ENCODE measurements around the gene FRYL. TPM values are rescaled to one million over a fixed set of nuclear protein-coding genes. Genes with fewer than 3 reads are reported as not detected.

FRYL gene
- total RNA-seq, 1 donor, result 44.0 TPM

DNA sequence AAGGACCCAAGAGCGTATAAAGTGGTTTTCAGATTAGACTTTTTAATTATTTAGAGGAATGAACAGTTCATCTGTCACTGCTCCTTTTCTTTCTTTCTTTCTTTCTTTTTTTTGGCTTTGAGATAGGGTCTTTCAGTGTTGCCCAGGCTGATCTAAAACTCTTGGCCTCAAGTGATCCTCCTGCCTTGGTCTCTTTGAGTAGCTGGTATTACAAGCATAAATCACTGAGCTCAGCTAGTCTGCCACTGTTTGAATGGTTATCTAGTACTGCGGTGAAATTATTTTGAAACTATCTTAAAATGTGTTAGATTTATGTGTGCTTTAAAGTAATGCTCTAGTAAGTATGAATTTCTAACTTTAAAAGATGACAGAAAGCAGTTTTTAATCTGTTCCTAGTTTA, 6.5 kb upstream of the FRYL start:
- no peak for DNase-seq (ENCODE audit: low read depth)
- no peak overlapping the region for H3K4me3 ChIP-seq (ENCODE audit: low read depth, low read length)
- TF ChIP-seq, protein P1, sequence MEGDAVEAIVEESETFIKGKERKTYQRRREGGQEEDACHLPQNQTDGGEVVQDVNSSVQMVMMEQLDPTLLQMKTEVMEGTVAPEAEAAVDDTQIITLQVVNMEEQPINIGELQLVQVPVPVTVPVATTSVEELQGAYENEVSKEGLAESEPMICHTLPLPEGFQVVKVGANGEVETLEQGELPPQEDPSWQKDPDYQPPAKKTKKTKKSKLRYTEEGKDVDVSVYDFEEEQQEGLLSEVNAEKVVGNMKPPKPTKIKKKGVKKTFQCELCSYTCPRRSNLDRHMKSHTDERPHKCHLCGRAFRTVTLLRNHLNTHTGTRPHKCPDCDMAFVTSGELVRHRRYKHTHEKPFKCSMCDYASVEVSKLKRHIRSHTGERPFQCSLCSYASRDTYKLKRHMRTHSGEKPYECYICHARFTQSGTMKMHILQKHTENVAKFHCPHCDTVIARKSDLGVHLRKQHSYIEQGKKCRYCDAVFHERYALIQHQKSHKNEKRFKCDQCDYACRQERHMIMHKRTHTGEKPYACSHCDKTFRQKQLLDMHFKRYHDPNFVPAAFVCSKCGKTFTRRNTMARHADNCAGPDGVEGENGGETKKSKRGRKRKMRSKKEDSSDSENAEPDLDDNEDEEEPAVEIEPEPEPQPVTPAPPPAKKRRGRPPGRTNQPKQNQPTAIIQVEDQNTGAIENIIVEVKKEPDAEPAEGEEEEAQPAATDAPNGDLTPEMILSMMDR (IDR thresholded peaks at IDR 0.05; ENCODE audit: insufficient read depth, low read depth, low read length), result no peak

DNA sequence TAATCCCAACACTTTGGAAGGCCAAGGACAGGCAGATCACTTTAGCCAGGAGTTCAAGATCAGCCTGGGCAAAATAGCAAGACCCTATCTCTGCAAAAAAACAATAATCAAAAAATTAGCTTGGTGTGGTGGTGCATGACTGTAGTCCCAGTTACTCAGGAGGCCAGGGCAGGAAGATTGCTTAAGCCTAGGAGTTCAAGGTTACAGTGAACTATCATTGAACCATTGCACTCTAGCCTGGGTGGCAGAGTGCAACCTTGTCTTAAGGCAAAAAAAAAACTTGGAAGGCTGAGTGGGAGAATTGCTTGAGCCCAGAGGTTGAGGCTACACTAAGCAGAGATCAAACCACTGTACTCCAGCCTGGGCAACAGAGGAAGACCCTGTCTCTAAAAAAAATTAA, 5.2 kb upstream of the FRYL start:
- TF ChIP-seq, protein P1 (IDR thresholded peaks at IDR 0.05; ENCODE audit: insufficient read depth, low read depth, low read length), result no peak
- H3K4me3 ChIP-seq (ENCODE audit: low read depth, low read length), result no peak overlapping the region
- no peak for DNase-seq (ENCODE audit: low read depth)

DNA sequence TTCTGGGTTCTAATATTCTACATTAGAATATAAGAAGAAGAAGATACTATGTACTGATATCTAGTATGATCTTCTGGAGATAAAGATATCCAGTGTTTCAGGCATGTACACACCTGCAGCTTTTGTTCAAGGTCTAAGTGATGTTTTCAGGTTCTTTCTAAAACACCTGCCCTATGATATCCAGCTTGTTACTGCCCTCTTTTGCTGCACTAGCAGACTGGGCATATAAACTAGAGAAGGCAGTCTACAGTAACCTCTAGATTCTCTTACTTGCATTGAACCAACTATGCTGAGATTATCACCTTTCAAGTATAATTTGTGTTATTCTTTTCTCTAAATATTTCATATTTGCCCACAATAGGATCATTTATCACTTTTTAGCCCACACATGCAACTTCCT, 1.9 kb upstream of the FRYL start:
- no peak for DNase-seq (ENCODE audit: low read depth)
- TF ChIP-seq, protein P1 (IDR thresholded peaks at IDR 0.05; ENCODE audit: insufficient read depth, low read depth, low read length), result no peak
- no peak overlapping the region for H3K4me3 ChIP-seq (ENCODE audit: low read depth, low read length)

DNA sequence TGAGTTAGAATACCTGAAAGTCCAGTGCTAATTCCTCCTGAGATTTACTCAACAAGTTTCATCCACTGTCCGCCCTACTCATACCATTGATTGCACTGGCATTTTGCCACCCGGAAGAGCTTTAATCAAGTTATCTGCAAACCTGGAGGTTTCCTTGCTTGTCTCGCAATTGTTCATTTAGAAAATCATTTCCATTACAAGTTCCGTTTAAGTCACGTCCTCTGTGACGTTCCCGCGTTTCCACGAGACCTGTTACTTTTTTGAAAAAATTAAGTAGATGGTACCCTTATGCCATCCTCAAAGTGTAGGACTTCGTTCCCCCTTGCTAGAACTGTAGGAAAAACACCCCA, 761 bp upstream of the FRYL start:
- TF ChIP-seq, protein P1 (IDR thresholded peaks at IDR 0.05; ENCODE audit: insufficient read depth, low read depth, low read length), result no peak
- peak overlapping the region; percentile 77 for H3K4me3 ChIP-seq (ENCODE audit: low read depth, low read length)
- peak; percentile 38 for DNase-seq (ENCODE audit: low read depth)

DNA sequence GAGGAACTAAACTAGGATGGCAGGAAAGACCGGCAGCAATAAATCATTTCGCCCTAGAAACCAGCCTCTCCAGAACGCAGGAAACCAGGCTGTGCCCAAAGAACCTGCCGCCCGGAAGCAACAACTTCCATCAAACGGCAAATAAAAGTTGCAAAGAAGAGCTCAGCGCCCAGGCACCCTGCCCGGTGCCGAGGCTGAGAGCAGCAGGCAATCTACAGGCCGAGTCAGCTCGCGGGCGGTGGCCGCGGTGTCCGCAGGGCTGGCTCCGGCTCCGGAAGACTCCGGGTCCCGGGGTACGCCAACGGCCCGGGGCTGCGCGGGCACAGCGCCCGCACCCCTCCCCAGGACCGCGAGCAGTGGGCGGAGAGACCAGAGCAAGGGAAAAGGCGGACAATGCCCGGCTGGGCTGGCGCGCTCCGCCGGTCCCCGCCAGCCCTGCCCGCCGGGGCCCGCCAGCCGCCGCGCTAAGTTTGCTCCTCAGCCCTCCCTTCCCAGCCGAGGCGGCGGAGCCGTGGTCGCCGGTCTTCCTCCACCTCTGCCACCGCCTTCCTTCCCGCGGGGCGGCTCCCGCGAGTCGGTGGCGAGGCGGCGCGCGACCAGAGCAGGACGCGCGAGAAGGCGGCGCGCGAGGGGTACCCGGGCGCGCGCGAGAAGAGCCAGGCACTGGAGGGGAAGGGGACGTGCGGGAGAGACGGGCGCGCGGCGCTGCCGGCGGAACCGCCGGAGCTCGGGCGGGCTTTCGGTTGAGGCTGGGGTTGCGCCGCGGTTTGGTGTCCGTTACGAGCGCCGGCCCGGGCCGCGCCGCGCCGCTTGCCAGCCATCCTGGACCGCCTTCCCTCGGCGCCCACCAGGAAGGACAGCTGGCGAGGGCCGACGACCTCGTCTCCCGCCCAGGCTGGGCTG, 733 bp downstream of the FRYL start:
- peak overlapping the region; percentile 75 for H3K4me3 ChIP-seq (ENCODE audit: low read depth, low read length)
- DNase-seq (ENCODE audit: low read depth), result peak; percentile 61
- TF ChIP-seq, protein P1 (IDR thresholded peaks at IDR 0.05; ENCODE audit: insufficient read depth, low read depth, low read length), result no peak

DNA sequence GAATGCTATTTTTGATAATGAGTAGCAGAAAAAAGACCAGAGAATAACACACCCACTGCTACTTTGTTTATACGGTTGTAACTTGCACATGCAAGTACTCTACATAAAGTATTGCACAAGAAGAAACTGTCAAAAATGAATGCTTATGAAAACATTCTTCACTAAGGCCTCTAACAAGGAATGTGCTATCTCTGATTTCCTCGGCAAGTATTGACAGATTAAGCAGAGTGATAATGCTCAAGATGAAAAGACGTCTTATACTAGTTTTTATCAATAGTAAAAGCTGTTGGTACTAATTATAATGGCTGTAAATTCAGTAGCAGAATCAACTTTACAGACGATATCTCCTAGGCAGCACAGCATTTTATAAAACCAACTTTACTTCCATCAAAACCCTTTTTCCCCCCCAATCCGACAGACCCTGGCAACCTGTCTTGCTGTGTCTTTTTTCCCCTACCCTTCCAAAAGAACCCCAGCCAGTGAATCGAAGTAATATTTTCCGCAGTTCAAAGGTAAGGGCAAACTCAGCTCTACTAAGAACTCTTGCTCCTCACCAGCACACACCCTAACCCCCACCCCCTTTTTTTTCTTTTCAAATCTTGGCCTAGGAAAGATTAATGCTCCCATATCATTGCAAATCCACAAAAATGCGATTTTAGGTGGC, 1.5 kb downstream of the FRYL start:
- H3K4me3 ChIP-seq (ENCODE audit: low read depth, low read length), result peak overlapping the region; percentile 75
- TF ChIP-seq, protein P1 (IDR thresholded peaks at IDR 0.05; ENCODE audit: insufficient read depth, low read depth, low read length), result no peak
- DNase-seq (ENCODE audit: low read depth), result peak; percentile 72
